ENCODE results near the gene IFNAR2. TPM values are rescaled to one million over a fixed set of nuclear protein-coding genes. Genes with fewer than 3 reads are reported as not detected.
A peak's percentile ranks its signal among the peaks of the same experiment; 100 is the strongest.

IFNAR2 gene
- total RNA-seq, 1 donor from 2014 or later, result 23.3 TPM

- Histone ChIP-seq H3K36me3 (ENCODE audit: insufficient read depth, low read length) (no peaks in the 10 kb centered on the region), H3K79me2 (ENCODE audit: insufficient read depth, low read length) (no peaks in the 10 kb centered on the region), H3K4me1 (ENCODE audit: insufficient read depth, low read length) (peaks cover 19% of the 10 kb centered on the region), H3K4me2 (ENCODE audit: low read length) (no peak overlapping the region), H2AFZ (ENCODE audit: low read depth, low read length) (no peak overlapping the region), H3K9me3 (ENCODE audit: insufficient read depth, low read depth, low read length) (no peaks in the 10 kb centered on the region), H3K4me3 (ENCODE audit: insufficient read depth, low read depth, low read length) (no peak overlapping the region), H4K20me1 (ENCODE audit: insufficient read depth, low read length) (no peaks in the 10 kb centered on the region), H3K27ac (ENCODE audit: low read depth, low read length) (no peak overlapping the region), H3K9ac (ENCODE audit: low read length) (no peak overlapping the region), H3K27me3 (ENCODE audit: insufficient read depth, low read length) (no peaks in the 10 kb centered on the region)
- peaks cover 3% of the 10 kb centered on the region for H3K36me3 Mint-ChIP-seq (ENCODE audit: low read depth, unreplicated experiment)
- H3K27me3 Mint-ChIP-seq (ENCODE audit: low read depth, unreplicated experiment), result no peaks in the 10 kb centered on the region
- H3K4me3 Mint-ChIP-seq (ENCODE audit: unreplicated experiment), result no peak overlapping the region
- H3K9me3 Mint-ChIP-seq (ENCODE audit: unreplicated experiment), result peaks cover 7% of the 10 kb centered on the region
- TF ChIP-seq CTCF (IDR thresholded peaks at IDR 0.05; ENCODE audit: insufficient read depth, low read depth, low read length) (no peak), EZH2 (IDR thresholded peaks at IDR 0.05; ENCODE audit: insufficient read depth, low read length) (no peak)
- no peak overlapping the region for H3K27ac Mint-ChIP-seq (ENCODE audit: unreplicated experiment)
- FAIRE-seq (no peak), DNase-seq (ENCODE audit: low read depth) (no peak)
- peaks cover 24% of the 10 kb centered on the region for H3K4me1 Mint-ChIP-seq (ENCODE audit: low read depth, unreplicated experiment)
Observed at GRCh38 chr21:33205476-33205875, 24.3 kb upstream of the IFNAR2 start.

DNA sequence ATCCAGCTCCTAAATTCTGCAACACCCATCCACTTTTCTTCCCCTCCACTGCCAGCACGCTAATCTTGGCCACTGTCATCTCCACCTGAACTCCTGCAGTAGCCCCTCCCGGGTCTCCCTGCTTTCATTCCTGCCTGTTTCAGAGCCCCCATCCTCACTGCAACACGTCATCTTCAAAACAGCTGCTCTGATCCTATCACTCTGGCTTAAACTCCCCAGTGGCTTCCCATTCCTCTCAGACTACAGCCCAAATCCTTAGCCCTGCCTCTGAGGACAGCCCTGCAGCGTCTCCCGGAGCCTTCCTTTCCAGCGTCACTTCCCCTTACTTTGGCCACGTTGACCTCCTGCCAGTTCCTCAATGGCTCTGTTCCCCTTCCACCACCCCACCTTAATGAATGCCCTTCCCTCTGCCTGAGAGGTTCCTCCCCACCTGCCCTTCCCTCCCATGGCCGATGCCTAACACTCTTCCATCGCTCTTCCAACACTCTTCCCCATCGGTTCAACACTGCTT lies 22.9 kb upstream of the IFNAR2 start:
- H3K9ac ChIP-seq (ENCODE audit: low read length), result no peak overlapping the region
- no peak overlapping the region for H3K27ac Mint-ChIP-seq (ENCODE audit: unreplicated experiment)
- H3K9me3 Mint-ChIP-seq (ENCODE audit: unreplicated experiment), result peaks cover 7% of the 10 kb centered on the region
- FAIRE-seq (no peak), DNase-seq (ENCODE audit: low read depth) (no peak)
- H3K4me2 ChIP-seq (ENCODE audit: low read length), result no peak overlapping the region
- H3K79me2 ChIP-seq (ENCODE audit: insufficient read depth, low read length), result no peaks in the 10 kb centered on the region
- H3K4me3 ChIP-seq (ENCODE audit: insufficient read depth, low read depth, low read length), result no peak overlapping the region
- H3K4me1 ChIP-seq (ENCODE audit: insufficient read depth, low read length), result peaks cover 19% of the 10 kb centered on the region
- no peak overlapping the region for H3K4me3 Mint-ChIP-seq (ENCODE audit: unreplicated experiment)
- H3K9me3 ChIP-seq (ENCODE audit: insufficient read depth, low read depth, low read length), result no peaks in the 10 kb centered on the region
- peaks cover 3% of the 10 kb centered on the region for H3K36me3 Mint-ChIP-seq (ENCODE audit: low read depth, unreplicated experiment)
- H3K4me1 Mint-ChIP-seq (ENCODE audit: low read depth, unreplicated experiment), result peaks cover 24% of the 10 kb centered on the region
- no peaks in the 10 kb centered on the region for H3K36me3 ChIP-seq (ENCODE audit: insufficient read depth, low read length)
- no peaks in the 10 kb centered on the region for H4K20me1 ChIP-seq (ENCODE audit: insufficient read depth, low read length)
- H3K27me3 Mint-ChIP-seq (ENCODE audit: low read depth, unreplicated experiment), result no peaks in the 10 kb centered on the region
- TF ChIP-seq CTCF (IDR thresholded peaks at IDR 0.05; ENCODE audit: insufficient read depth, low read depth, low read length), result no peak
- no peak for TF ChIP-seq EZH2 (IDR thresholded peaks at IDR 0.05; ENCODE audit: insufficient read depth, low read length)
- H3K27ac ChIP-seq (ENCODE audit: low read depth, low read length), result no peak overlapping the region
- no peaks in the 10 kb centered on the region for H3K27me3 ChIP-seq (ENCODE audit: insufficient read depth, low read length)
- no peak overlapping the region for H2AFZ ChIP-seq (ENCODE audit: low read depth, low read length)

DNA sequence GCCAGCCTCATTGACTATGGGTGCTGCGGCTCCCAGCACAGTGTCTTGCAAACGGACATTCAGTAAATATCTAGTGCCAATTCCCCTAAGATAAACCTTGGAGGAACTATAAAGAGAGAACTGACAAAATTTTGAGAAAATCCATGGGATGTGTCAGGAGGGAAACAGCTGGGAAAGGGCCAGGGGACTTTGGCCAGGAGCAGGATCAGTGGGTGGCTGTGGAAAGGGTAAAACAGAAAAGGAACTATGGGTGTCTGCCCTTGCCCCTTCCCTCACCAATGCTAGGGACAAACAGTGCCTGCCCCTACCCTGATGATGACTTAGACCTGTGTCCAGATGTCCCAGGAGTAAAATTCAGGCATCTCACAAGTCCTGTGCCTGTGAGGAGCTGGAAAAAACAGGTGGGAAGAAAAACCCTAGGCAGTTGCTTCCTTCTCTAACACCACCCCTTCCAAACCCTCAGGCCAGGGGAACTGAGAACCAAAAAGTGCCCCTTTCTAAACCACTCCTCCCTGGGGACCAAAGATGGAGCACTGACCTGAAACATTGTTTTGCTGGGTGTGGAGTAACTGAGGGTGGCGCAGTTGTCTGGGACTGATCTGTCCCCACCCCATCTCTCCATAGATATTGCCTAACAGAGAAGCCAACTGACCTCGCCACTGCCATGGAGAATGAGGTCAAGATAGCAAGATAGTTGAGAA lies 22.1 kb upstream of the IFNAR2 start:
- H3K36me3 Mint-ChIP-seq (ENCODE audit: low read depth, unreplicated experiment), result peaks cover 3% of the 10 kb centered on the region
- Histone ChIP-seq H4K20me1 (ENCODE audit: insufficient read depth, low read length) (no peaks in the 10 kb centered on the region), H3K9me3 (ENCODE audit: insufficient read depth, low read depth, low read length) (no peaks in the 10 kb centered on the region), H3K4me2 (ENCODE audit: low read length) (no peak overlapping the region), H3K79me2 (ENCODE audit: insufficient read depth, low read length) (no peaks in the 10 kb centered on the region), H3K4me1 (ENCODE audit: insufficient read depth, low read length) (peaks cover 23% of the 10 kb centered on the region), H3K27me3 (ENCODE audit: insufficient read depth, low read length) (no peaks in the 10 kb centered on the region), H3K4me3 (ENCODE audit: insufficient read depth, low read depth, low read length) (no peak overlapping the region), H3K36me3 (ENCODE audit: insufficient read depth, low read length) (no peaks in the 10 kb centered on the region), H2AFZ (ENCODE audit: low read depth, low read length) (no peak overlapping the region), H3K27ac (ENCODE audit: low read depth, low read length) (no peak overlapping the region), H3K9ac (ENCODE audit: low read length) (no peak overlapping the region)
- TF ChIP-seq EZH2 (IDR thresholded peaks at IDR 0.05; ENCODE audit: insufficient read depth, low read length) (no peak), CTCF (IDR thresholded peaks at IDR 0.05; ENCODE audit: insufficient read depth, low read depth, low read length) (no peak)
- FAIRE-seq (no peak), DNase-seq (ENCODE audit: low read depth) (no peak)
- peaks cover 31% of the 10 kb centered on the region for H3K4me1 Mint-ChIP-seq (ENCODE audit: low read depth, unreplicated experiment)
- peak overlapping the region; percentile 28 for H3K27ac Mint-ChIP-seq (ENCODE audit: unreplicated experiment)
- H3K4me3 Mint-ChIP-seq (ENCODE audit: unreplicated experiment), result peak overlapping the region; percentile 51
- H3K9me3 Mint-ChIP-seq (ENCODE audit: unreplicated experiment), result peaks cover 7% of the 10 kb centered on the region
- H3K27me3 Mint-ChIP-seq (ENCODE audit: low read depth, unreplicated experiment), result no peaks in the 10 kb centered on the region
